ENCODE data around the gene TCF7L1.

DNA sequence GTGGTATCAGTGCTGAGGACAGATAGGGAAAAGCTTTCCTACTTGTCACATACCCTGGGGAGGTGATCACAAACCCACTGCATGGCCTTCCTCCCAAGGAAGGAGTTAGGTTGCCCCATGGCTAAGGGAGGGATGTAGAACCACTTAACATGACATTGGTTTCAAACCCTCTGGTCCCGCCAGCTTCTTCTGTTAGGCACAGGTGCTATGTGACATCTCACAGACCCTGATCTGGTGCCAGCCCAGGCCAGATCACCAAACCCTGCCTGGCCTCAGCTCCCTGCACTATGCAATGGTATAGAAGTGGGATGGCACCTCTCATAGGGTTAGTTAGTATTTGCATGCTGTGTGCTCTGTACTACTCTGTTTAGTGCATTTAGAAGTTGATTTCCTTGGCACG lies 58.0 kb downstream of the TCF7L1 start:
- TF ChIP-seq, protein P1, sequence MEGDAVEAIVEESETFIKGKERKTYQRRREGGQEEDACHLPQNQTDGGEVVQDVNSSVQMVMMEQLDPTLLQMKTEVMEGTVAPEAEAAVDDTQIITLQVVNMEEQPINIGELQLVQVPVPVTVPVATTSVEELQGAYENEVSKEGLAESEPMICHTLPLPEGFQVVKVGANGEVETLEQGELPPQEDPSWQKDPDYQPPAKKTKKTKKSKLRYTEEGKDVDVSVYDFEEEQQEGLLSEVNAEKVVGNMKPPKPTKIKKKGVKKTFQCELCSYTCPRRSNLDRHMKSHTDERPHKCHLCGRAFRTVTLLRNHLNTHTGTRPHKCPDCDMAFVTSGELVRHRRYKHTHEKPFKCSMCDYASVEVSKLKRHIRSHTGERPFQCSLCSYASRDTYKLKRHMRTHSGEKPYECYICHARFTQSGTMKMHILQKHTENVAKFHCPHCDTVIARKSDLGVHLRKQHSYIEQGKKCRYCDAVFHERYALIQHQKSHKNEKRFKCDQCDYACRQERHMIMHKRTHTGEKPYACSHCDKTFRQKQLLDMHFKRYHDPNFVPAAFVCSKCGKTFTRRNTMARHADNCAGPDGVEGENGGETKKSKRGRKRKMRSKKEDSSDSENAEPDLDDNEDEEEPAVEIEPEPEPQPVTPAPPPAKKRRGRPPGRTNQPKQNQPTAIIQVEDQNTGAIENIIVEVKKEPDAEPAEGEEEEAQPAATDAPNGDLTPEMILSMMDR (IDR thresholded peaks at IDR 0.05 in 4 of 5, conservative IDR thresholded peaks at IDR 0.05 in 1 of 5) = no peak
- no peak for TF ChIP-seq POLR2A (IDR thresholded peaks at IDR 0.05)
